T-helper 17 cell (primary cell): Measurements from ENCODE around the gene SMIM24. TPM values are rescaled to one million over a fixed set of nuclear protein-coding genes. Genes with fewer than 3 reads are reported as not detected.
"Not testable (repeated sequence)": the region's sequence is repeated elsewhere in the genome, so short reads cannot be mapped to it uniquely, and the experiment has no call there.

Source experiments
- ATAC-seq: fragments of 150-1000 bp; cut with Tn5 transposase; 2 replicates; pipeline ENCODE4 v1.10.0; 2021; ENCODE audit warnings: mild to moderate bottlenecking, moderate library complexity
- DNase-seq, 3 donors: peaks; one replicate each; pipeline versions ENCODE4 v3.0.0 to v3.0.0-alpha.2; 2020 to 2021
- H3K9me3 ChIP-seq: one replicate; pipeline ENCODE4 v1.7.0; 2013; ENCODE audit warnings: low read length, mild to moderate bottlenecking; ENCODE audit not compliant: control insufficient read depth, poor library complexity, severe bottlenecking
- H3K27ac Mint-ChIP-seq: one replicate; pipeline ENCODE4 v1.8.0; 2022; ENCODE audit warnings: mild to moderate bottlenecking, moderate library complexity, mixed read lengths
- H3K27me3 Mint-ChIP-seq: one replicate; pipeline ENCODE4 v1.8.0; 2022; ENCODE audit warnings: mixed read lengths
- H3K36me3 Mint-ChIP-seq: one replicate; pipeline ENCODE4 v1.8.0; 2022; ENCODE audit warnings: low read depth, mixed read lengths
- H3K4me1 Mint-ChIP-seq: one replicate; pipeline ENCODE4 v1.8.0; 2022; ENCODE audit warnings: mild to moderate bottlenecking, mixed read lengths
- H3K4me3 Mint-ChIP-seq: one replicate; pipeline ENCODE4 v1.8.0; 2022; ENCODE audit warnings: mild to moderate bottlenecking, moderate library complexity, mixed read lengths
- total RNA-seq, 4 donors: library from RNA in 2 of 4; stranded (reverse) in 2 of 4; gene quantifications; one replicate each; pipeline ENCODE4 v1.2.3 and lab custom pipeline; 2022 to 2026

The SMIM24 gene
- total RNA-seq, 2 donors from 2014 or later: not detected

- ATAC-seq (no peak), DNase-seq (no peak)
- H3K4me3 Mint-ChIP-seq: peak overlapping the region; percentile 73
- H3K9me3 ChIP-seq: no peaks in the 10 kb centered on the region
- no peak overlapping the region for H3K27ac Mint-ChIP-seq
- H3K36me3 Mint-ChIP-seq: peaks cover 4% of the 10 kb centered on the region
- peaks cover 47% of the 10 kb centered on the region for H3K4me1 Mint-ChIP-seq
- no peaks in the 10 kb centered on the region for H3K27me3 Mint-ChIP-seq
Measured at GRCh38 chr19:3509566-3509989, 29.3 kb upstream of the SMIM24 start.

DNA sequence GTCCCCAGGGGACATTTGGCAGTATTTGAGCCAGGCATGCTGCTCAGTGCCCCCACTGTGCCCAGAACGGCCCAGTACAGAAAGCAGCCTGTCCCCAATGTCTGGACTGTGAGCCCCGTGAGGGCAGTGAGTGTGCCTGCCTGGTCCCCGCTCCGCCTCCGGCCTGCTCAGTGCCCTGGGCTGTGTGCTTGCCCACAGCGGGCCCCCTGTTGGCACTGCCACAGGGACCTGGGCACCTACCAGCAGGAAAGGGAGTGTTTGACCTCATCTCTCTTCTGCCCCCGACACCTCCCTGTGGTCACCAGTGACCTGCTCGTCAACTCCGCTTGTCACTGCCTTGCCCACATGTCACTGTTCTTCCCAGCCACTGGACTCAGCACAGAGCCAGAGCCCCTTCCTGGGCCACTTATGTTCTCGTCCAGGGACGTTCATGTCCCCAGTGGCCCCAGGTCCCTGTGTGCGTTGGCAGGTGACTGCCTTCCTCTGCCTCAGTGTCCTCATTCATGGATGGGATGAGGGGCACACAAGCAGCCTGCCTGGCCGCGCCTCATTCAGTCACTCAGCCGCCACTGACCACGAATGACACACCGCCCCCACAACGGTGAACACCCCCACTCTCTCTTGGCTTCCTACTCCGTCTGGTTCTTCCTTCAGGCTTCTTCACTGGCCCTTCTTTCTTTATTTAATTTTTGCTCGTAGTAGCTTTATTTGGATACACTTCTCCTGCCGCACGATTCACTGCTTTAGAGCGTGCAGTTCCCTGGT, 28.6 kb upstream of the SMIM24 start:
- Mint-ChIP-seq H3K4me1 (peaks cover 45% of the 10 kb centered on the region), H3K4me3 (peak overlapping the region; percentile 73), H3K27me3 (no peaks in the 10 kb centered on the region), H3K27ac (no peak overlapping the region), H3K36me3 (peaks cover 4% of the 10 kb centered on the region)
- no peaks in the 10 kb centered on the region for H3K9me3 ChIP-seq
- ATAC-seq: no peak
- DNase-seq: no peak

- ATAC-seq, H3K27ac Mint-ChIP-seq, DNase-seq, H3K27me3 Mint-ChIP-seq, H3K36me3 Mint-ChIP-seq, H3K9me3 ChIP-seq: not testable (repeated sequence)
- Mint-ChIP-seq H3K4me1 (peaks cover 45% of the 10 kb centered on the region), H3K4me3 (peak overlapping the region; percentile 97)
Measured at GRCh38 chr19:3508121-3508661, 27.9 kb upstream of the SMIM24 start.

GRCh38 chr19:3507371-3508120, 27.2 kb upstream of the SMIM24 start:
- DNase-seq: peak in 2 of 3 donors; percentile 35 to 46
- H3K4me3 Mint-ChIP-seq: peak overlapping the region; percentile 97
- H3K4me1 Mint-ChIP-seq: peaks cover 45% of the 10 kb centered on the region
- H3K36me3 Mint-ChIP-seq: peaks cover 4% of the 10 kb centered on the region
- H3K9me3 ChIP-seq: no peaks in the 10 kb centered on the region
- peak overlapping the region; percentile 97 for H3K27ac Mint-ChIP-seq
- ATAC-seq: no peak
- H3K27me3 Mint-ChIP-seq: no peaks in the 10 kb centered on the region

DNA sequence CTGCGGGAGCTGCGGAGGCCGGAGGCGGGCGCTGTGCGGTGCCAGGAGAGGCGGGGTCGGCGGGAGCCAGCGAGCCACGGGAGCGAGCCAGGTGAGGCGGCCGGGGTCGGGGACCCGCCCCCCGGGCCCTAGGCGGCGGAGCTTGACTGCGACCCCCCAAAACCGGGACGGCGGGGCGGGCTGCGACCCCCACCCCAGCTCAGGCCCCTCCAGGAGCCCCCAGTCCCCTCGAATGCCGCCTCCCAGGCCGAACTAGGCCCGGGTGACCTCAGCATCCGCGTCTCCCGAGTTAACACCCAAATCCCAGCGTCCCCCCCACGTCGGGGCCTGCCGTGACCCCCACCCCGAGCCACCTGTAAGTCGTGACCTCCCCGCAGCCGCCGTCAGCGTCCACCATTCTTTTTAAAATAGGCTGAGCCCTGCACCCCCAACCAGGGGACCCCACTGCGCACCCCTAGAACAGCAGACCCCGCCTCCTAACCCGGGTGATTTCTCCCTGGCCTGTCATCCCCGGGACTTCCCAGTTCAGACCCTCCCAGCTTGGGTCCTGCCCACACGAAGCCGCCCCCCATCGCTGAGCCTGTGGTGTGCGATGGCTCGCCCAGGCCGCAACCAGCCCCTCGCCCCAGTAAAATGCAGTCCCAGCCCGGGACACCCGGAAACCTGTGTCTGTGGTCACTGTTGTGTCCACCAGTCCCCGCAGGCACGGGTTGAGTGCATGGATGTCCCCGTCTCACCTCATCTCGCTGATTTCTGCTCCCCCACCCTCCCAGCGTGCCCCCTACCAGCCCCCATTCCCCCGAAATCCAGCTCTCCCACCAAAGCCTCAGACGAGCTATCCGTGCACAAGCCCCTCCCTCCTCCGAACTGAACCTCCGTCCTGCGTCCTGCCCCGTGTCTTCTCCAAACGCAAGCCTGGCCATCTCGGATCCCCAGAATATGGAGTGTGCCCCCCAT, 26.3 kb upstream of the SMIM24 start:
- H3K9me3 ChIP-seq: no peaks in the 10 kb centered on the region
- peak in 2 of 3 donors; percentile 26 to 38 for DNase-seq
- Mint-ChIP-seq H3K4me1 (peaks cover 40% of the 10 kb centered on the region), H3K36me3 (peaks cover 4% of the 10 kb centered on the region), H3K27ac (peak overlapping the region; percentile 97), H3K4me3 (peak overlapping the region; percentile 97), H3K27me3 (no peaks in the 10 kb centered on the region)
- ATAC-seq: no peak

- Mint-ChIP-seq H3K4me3 (peak within 1 kb of the TSS; percentile 97), H3K27me3 (no peaks in the 10 kb centered on the region), H3K4me1 (peaks cover 40% of the 10 kb centered on the region), H3K36me3 (peaks cover 4% of the 10 kb centered on the region), H3K27ac (peak within 1 kb of the TSS; percentile 97)
- ATAC-seq (peak; percentile 88), DNase-seq (peak; percentile 99 to 100 (median 100))
- H3K9me3 ChIP-seq: no peaks in the 10 kb centered on the region
Measured at GRCh38 chr19:3505598-3506383, 25.5 kb upstream of the SMIM24 start, which contains the start of gene FZR1. FZR1 (plus strand) TSS chr19:3506311; CDS start chr19:3522990, 16,679 bp downstream.

GRCh38 chr19:3504735-3505134, 24.4 kb upstream of the SMIM24 start:
- DNase-seq: no peak
- Mint-ChIP-seq H3K4me3 (no peak overlapping the region), H3K36me3 (peaks cover 2% of the 10 kb centered on the region), H3K27ac (peak overlapping the region; percentile 97), H3K27me3 (no peaks in the 10 kb centered on the region), H3K4me1 (peaks cover 39% of the 10 kb centered on the region)
- no peaks in the 10 kb centered on the region for H3K9me3 ChIP-seq
- no peak for ATAC-seq

DNA sequence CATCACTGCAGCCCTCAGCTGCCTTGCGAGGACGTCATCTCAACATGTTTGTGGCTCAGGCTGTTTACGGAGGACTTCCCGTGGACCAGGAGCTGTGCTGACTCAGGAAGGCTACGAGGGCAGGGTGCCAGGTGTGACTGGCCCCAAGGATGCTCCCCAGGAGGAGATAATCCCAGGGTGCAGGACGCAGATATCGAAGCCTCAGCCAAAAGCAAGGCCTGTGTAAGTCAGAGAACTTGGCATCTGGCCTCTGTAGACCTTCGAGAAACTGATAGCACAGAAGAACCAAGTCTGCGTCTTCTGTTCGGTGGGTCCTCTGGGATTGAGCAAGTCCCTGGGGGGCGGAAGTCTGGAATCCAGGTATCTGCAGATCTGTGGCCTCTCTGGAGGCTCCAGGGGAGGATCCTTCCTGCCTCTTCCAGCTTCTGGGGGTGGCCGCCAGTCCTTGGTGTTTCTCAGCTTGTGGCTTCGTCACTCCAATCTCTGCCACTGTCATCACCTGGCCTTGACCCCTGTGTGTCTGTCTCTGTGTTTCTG, 22.8 kb upstream of the SMIM24 start:
- peaks cover 2% of the 10 kb centered on the region for H3K36me3 Mint-ChIP-seq
- ATAC-seq: no peak
- DNase-seq: no peak
- H3K27me3 Mint-ChIP-seq: no peaks in the 10 kb centered on the region
- no peaks in the 10 kb centered on the region for H3K9me3 ChIP-seq
- H3K27ac Mint-ChIP-seq: peak overlapping the region; percentile 97
- peaks cover 32% of the 10 kb centered on the region for H3K4me1 Mint-ChIP-seq
- no peak overlapping the region for H3K4me3 Mint-ChIP-seq

DNA sequence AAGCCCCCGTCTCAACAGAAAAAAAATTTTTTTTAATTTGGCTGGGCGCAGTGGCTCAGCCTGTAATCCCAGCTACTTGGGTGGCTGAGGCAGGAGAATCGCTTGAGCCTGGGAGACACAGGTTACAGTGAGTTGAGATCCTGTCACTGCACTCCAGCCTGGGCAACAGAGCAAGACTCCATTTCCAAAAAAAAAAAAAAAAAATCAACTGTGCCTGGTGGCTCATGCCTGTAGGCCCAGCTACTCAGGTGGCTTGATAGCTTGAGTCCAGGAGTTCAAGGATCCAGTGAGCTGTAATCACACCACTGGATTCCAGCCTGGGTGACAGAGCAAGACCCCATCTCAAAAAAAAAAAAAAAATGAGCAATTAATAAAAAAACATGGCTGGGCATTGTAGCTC, 21.5 kb upstream of the SMIM24 start:
- Mint-ChIP-seq H3K4me3 (no peak overlapping the region), H3K27me3 (no peaks in the 10 kb centered on the region), H3K27ac (no peak overlapping the region), H3K36me3 (peaks cover 2% of the 10 kb centered on the region), H3K4me1 (peaks cover 32% of the 10 kb centered on the region)
- DNase-seq (no peak), ATAC-seq (no peak)
- H3K9me3 ChIP-seq: no peaks in the 10 kb centered on the region

DNA sequence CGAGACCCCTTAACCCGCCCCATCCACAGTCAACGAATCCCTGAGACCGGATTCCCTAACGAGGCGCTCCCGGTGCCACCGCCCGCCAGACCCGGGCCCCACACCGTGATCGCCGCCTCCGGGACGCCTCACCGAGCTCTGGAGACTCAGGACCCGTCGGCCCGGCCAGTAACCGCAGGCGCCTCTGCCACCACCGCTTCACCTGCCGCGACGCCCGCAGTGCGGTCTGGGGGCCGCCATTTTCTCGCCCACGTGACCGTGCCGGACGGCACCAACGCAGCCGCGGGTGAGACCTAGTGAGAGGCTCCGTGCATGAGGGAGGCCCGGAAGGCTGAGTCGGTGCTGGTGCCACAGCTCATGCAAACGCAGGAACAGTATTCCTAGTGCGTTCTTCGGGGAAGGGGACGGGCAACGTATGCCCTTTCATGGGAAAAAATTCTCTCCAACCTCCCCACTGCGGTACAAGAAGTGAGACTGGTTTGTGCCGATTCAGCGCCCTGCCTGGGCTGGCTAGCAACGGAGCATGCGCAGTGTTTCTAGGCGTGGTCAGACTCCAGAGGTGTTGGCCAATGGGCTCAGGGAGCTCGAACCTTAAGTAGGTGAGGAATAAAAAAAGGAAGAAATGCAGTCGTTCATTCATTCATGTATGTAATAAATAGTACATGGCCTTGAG, 20.2 kb upstream of the SMIM24 start, which contains the start of gene DOHH:
DOHH (minus strand) TSS at position 246 of the 673 bp plus-strand sequence. CDS start 3,860 bp downstream, outside the sequence.
- DNase-seq (peak; percentile 77 to 88 (median 86)), ATAC-seq (peak; percentile 91)
- Mint-ChIP-seq H3K4me3 (peak within 1 kb of the TSS; percentile 93), H3K27ac (peak within 1 kb of the TSS; percentile 94), H3K36me3 (no peaks in the 10 kb centered on the region), H3K4me1 (peaks cover 27% of the 10 kb centered on the region), H3K27me3 (no peaks in the 10 kb centered on the region)
- no peaks in the 10 kb centered on the region for H3K9me3 ChIP-seq

- H3K4me1 Mint-ChIP-seq: peaks cover 25% of the 10 kb centered on the region
- H3K4me3 Mint-ChIP-seq: peak overlapping the region; percentile 93
- H3K9me3 ChIP-seq: no peaks in the 10 kb centered on the region
- H3K36me3 Mint-ChIP-seq: no peaks in the 10 kb centered on the region
- DNase-seq (no peak), ATAC-seq (no peak)
- H3K27me3 Mint-ChIP-seq: no peaks in the 10 kb centered on the region
- peak overlapping the region; percentile 94 for H3K27ac Mint-ChIP-seq
Measured at GRCh38 chr19:3499738-3500428, 19.6 kb upstream of the SMIM24 start.
